Smooth muscle cell of the brain vasculature (primary cell): ENCODE measurements around the gene ZSCAN12.

ENCODE experiments used
- DNase-seq: peaks from one replicate; pipeline ENCODE4 v3.0.0-alpha.2; 2012; ENCODE audit warnings: low read depth, low spot score

The ZSCAN12 gene

DNA sequence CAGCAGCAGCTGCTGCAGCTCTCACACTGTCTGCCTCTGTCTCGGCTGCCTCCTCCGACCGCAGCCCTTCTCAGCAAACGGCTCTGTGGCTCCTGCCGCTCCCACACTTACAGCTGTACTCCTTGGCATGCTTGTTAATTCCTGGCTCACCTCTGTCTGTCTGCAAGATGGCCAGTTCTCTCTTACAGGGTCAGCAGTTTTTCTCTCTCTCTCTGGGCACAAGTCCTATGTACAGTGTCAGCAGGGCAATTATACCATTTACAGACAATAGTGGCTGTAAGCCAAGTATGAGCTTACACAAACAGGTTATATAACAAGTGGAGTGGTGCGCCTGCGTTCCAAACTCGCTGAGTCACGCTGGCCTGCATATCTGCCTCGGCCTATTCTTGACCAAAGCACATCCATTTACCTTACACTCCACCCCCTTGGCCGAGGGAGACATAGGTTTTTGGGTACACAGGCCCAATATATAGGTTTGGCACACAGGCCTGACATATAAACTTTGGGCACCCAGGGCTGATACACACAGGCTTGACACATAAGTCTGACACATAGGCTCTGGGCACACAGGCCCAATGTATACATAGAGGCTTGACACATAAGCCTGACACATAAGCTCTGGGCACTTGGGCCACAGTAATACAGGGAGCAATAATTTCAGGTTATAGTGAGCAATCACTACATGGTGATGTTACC is 45.4 kb downstream of the ZSCAN12 start:
- DNase-seq: no peak

DNA sequence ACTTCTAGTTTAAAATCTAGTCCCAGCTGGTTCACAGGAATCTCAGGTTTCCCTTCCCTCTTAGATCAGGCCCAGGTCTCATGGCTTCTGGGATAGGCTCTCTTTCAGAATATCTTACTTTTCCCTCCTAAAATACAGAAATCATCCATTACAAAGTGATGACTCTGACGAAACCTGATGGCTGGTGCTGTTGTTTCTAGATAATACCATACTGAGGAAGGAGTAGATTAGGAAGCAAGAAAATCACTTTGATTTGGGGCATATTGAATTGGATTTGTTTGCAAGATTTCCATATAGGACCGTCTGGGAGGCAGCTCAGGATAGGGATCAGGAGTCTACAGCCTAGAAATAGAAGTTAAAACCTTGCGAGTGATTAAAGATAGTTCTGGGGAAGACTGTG is 46.2 kb downstream of the ZSCAN12 start:
- no peak for DNase-seq

DNA sequence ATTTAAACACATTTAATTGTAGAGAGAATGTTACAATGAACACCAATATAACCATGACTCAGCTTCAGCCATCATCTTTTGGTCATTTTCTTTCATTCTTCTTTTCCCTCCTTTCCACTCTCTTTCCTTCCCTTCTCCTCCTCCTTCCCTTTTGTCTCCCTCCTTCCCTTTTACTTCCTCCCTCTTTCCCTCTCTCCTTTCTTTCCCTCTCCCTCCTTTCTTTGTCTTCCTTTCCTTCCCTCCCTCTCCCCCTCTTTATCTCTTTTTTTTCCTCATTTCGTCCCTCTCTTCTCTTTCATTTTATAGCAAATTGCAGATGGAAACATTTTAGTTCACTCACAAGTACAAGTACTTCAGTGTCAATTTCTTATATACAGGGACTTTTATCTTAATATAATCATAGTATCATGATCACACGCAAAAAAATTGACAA is 48.0 kb downstream of the ZSCAN12 start:
- no peak for DNase-seq

DNA sequence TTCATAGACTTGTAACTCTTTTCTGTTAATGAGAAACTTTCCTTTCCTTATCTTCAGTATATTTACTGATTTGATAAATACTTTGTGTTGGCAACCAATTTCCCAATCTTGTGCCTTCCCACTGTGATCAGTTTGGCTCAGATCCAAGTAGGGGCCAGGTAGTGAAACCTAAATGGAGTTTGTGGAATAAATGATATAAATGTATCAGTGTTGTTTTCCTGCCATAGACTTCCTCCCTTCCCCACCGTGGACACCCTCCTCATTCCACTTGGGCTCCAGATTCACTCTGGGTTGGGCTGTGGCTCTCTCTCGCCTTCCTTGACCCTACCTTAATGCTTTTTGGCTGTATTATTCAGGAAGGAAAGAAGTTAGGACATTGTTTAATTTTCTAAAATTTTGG is 48.5 kb downstream of the ZSCAN12 start:
- no peak for DNase-seq

DNA sequence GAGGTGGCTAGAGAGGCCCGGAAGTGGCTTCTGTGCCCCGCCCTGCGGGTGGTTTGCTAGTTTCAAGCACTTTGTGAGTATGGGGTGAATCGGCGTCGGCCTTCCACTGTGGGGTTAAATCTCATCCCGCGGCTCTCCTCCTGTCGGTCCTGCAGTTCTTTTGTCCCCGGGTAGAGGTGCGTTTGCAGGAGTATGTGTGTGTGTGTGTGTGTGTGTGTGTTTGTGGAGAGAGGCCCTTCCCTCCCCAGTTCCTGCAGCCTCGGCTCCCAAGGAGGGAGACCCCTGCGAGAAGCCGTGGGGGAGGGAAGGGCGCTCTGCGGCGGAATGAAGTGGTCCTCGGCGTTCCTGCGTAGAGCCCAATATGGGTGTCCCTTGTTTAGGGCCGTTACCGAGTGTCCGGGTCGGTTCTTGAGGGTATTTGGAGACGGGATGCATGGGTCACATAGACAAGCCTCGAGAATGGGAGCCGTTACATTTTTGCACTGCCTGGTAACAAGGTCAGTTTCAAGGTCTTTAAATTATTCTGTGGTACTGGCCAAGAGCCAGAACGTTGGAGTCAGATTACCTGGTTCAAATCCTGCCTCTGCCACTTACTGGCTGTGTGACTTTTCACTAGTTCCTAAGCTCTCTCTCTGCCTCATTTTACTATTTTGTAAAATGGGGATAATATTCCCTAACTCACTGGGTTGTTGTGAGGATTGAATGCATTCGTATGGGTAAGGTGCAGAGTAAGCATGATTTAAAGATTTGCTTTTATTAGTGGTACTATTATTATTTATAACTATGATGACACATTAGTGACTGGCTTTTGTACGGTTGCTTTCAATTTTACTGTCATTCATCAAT is 49.4 kb downstream of the ZSCAN12 start, which contains the start of gene ZKSCAN3:
ZKSCAN3 (plus strand) TSS at position 56 of the 846 bp plus-strand sequence. CDS start 9,640 bp downstream, outside the sequence.
- no peak for DNase-seq

DNA sequence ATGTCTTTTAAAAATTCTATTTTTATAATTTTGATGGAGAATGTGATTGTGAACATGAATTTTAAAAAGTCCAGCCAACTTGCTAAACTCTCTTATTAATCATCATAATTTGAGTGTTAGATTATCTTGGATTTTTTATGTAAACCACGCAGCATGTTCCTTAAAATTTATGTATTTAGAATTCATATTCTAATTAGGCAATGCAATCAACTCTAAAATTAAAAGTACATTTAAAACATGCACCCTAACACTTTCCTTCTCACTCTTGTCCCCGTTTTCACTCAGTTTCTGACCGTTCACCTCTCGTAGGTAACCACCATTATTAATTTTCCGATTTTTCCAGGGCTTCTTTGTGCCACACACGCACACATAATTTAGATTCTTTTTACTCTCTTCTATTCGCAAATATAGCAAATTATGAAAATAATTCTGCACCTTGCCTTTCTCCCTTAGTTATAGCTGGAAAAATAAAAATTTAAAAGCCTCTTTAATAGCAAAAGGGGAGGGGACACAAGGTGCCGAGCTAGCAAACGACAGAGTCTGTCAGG is 50.1 kb downstream of the ZSCAN12 start:
- no peak for DNase-seq

DNA sequence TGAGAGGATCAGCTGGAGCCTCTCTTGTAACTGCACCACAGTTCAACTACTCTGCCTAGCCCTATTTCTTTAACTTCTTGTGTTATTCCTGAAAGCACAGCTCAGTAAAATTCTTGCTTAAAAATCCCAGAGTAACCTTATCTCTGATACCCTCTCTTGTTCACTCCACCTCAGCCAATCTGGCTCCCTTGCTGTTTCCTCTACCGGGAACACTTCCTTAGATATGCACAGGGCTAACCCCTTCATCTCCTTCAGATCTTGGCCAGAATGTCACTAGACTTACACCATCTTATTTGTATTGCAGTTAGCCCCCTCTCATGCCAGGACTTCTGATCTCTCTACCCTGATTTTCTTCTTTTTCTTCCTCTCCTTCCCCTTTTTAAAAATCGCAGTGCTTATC is 52.4 kb downstream of the ZSCAN12 start:
- no peak for DNase-seq

DNA sequence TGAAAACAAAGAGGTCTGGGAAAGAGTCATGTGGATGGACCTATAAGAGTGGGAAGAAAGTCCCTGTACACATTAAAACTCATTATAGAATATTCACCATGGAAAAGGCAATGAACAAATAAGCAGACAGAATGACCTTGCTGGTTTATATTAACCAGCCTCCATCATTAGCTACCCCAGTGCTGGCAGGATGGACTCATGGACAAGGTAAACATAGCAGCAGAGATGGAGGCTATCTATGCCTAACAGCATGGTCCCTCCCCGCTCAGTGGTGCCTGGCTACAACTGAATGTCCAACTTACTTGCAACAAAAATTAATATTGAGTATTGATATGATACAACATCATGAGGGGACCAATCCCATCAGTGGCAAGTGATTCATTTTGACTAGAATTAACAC is 54.3 kb downstream of the ZSCAN12 start:
- no peak for DNase-seq

DNA sequence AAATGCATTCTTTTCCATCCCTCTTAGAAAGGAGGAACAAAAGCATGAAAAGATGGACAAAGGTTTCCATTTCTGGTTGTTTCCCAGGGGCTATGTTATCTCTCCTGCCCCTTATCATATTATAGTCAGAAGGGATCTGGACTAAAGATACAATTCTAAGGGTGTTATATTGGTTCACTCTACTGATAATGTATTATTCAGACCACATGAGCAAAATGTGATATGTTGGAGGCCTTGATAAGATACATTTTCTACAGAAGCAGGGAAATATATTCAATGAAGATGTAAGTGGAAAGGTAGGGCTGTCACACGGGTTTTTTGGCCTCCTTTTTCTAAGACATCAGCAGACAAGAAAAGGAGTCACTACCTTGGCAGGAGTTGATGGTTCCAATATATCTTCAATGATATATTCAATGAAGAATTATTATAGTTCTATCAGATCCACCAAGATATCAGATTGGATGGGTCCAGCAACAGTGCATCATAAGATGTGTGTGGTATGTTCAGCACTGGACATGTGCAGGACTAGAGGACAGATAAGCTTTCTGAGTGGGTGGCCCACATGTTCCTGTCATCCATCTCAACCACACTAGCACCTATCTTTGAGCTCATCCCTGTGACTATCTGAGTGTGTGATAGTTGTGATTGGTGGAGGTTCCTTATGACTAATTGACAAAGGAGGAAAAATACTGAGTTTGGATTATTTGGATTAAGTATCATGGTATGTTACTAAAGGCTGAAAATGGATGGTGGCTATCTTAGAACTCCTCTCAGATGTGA is 55.5 kb downstream of the ZSCAN12 start:
- DNase-seq: no peak

DNA sequence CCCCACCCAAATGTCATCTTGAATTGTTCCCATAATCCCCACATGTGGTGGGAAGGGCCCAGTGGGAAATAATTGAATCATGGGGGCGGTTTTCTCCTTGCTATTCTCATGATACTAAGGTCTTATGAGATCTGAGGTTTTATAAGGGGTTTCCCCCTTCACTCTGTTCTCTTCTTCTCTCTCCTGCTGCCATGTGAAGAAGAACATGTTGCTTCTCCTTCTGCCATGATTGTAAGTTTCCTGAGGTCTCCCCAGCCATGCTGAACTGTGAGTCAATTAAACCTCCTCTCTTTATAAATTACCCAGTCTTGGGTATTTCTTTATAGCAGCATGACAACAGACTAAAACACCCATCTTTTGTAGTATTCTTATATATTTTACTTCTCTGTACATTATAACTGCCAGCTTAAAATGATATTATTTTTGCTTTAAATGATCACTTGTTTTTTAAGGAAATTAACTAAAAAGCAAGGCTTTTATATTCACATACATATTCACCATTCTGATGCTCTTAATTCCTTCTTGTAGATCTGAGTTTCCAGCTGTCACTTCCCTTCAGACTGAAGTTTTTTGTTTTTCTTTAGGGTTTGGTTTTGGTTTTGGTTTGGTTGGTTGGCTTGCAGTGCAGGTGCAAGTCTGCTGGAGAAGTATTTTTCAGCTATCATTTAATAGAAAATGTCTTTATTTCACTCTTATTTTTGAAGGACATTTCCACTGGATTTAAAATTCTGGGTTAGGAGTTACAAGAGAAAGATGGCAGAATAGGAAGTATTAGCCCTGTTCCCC is 59.0 kb downstream of the ZSCAN12 start:
- DNase-seq: no peak

DNA sequence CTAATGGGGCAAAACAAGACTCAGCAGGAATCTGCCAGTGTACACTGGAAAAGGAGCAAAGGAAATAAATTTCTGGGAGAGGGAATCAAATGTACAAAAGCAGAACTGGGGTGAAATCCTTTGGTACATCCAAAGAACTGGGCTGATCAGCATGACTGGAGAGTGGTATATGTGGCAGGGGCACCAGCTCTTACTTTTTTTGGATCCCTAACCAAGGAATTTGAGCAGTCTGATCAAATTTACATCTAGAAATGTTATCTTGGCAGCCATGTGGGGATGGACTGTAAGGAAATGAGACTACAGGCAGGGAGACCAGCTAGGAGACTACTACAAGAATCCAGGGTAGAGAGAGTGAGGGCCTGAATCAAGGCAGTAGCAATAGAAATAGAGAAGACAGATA is 62.4 kb downstream of the ZSCAN12 start:
- no peak for DNase-seq

DNA sequence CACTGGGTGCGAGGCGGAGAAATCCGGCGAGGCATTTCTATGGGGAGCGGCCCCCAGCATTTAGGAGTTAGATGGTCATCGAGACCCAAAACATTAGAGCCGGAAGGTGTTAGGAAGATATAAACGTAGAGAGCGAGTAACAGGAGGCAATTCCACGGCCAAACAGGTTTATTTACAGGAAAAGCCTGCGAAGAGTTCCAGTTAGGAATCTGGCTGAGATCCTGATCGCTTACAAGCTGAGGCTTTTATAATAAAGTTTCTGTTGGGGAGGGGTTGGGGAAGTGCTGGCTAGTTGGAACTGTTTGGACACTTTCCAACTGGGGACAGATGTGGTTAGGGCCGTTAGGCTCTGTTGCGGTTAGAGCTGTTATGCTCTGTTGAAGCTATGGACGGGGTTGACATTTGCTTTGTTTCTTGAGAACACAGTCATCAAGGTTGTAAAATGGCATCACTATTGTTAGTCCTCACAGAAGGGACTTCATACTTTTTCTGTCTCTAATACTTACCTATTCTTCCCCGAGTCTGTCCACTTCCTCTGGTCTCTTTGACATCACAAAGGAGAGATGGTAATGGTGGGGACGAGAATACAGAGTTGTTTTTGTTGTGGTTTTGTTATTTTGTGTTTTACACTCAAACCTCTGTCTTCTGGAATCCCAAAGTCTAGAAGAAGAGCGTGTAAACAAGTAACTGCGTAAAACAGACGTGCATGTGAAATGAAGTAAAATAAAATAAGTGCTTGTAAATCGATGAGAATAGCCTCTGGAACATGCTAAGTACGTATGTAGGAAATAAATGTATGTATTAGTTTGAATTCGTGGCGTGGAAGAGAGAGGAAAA is 63.0 kb downstream of the ZSCAN12 start:
- DNase-seq: no peak

DNA sequence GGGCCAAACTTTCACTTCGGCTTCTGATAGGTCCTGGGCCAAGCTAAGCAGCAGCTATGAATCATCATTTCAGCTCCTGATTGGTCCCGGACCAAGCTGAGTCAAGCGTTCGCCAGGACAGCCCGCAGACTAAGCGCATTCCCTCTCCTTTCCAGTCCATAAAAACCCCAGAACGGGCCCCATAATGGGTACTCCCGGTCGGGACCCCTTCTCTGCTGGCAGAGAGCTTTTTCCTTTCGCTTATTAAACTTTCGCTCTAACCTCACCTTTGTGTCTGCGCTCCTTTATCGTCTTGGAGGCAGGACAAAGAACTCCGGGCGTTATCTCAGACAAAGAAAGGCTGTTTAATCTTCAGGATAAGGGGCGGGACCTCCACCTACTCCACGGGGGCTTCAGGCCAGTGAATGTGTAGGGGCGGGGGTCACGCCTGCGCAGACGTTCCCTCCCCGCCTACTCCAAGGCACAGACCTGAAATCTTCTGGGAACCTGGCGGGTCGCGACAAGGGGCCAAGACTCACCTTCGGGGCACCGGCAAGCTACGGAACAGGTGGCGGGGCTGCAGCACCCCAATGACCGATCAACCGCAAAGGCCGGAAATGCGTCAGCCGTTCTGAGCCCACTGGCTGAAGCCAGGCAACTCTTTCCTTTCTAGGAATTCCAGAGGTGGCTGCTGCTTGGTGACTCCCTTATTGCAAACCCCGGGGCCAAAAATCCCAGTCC is 63.8 kb downstream of the ZSCAN12 start, which contains the start of gene ZSCAN31:
ZSCAN31 (minus strand) TSS at position 585 of the 720 bp plus-strand sequence. CDS start 6,465 bp downstream, outside the sequence.
- DNase-seq: peak; percentile 95

DNA sequence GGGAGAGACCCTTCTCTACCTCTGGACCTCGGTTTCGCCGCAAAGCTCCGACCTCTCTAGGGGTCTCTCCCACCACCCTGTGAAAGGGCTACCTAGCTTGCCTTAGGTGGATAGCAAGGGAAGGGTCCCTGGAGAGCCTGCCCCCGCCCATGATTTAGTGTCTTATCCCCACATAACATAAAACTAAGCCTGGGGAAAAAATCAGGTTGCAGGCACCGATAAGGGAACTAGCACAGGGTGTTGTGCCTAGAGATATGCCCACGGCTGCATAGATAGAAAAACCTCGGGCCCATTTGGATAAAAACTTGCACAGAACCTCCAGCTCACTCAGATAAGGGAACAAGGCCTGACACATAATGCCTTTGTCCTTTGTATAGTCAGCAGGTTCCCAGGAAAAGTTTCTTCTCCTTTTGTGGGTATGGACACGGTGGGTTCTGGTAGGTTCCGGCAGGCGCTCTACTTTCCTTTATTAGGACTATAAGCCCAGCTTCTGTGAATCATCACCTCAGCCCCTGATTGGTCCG is 64.4 kb downstream of the ZSCAN12 start:
- DNase-seq: no peak

DNA sequence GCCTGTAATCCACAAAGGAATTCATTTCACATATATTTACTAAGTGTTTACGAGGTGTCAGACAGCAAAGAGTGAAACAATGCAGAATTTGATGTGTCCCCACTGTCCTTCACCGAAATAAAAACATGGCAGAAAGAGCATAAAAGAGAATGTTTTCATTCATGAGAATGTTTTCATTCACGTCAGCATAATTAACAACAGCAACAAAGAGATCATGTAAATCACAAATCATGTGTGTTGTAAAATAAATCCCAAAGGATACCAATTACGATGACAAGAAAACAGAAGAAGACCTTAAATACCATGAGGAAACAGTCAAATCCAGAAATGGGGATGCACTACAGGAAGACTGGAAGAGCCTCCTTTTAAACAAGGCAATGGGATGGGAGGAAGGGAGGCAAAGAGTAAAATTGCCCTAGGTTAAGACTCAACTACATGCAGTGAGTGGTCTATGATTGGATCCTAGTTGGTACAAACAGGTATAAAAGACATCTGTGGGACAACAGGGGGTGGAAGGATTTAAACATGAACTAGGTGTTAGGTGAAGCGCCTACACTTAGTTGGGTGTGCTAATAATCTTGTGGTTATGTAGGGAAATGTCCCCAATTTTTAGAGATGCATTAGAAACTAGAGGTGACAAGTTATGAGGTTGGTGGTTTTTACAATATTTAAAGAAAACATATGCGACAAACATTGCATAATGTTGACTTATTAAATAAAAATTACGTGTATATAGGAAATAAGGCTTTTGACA is 65.1 kb downstream of the ZSCAN12 start:
- no peak for DNase-seq

DNA sequence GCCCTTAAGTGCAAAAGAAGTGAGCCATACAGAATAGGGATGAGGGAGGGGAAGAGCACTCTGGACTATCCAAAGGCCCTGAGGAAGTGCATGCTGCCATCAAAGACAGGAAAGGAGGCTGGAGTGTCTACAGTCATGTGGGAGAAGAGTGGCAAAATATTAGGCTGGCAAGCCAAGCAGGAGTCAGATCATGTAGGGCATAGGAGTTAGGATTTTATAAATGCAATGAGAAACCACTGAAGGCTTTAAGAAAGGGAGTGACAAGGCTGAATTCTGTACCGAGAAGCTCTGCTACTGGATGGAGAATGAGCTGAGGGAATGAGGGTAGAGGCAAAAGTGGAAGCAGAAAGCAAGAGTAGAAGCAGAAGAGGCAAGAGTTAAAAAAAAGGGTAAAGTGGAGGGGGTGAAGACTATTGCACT is 65.9 kb downstream of the ZSCAN12 start:
- no peak for DNase-seq

DNA sequence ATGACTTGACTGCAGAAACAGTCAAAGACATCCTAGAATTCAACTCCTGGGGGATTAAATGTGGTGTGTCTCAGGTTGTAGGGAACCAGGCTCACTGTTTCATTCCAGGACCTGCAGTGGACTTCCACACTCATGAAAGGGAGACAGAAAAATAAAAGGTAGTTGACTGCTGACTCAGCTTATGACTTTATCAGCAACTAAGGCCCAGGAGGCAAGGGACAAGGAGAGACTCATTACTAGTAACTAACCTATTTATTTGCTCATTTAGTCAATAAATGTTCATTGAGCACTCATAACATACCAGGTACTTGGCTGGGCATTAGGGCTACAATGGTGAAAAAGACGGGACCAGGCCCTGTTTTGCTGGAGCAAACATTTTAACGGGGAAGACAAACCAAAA is 66.5 kb downstream of the ZSCAN12 start:
- DNase-seq: no peak

DNA sequence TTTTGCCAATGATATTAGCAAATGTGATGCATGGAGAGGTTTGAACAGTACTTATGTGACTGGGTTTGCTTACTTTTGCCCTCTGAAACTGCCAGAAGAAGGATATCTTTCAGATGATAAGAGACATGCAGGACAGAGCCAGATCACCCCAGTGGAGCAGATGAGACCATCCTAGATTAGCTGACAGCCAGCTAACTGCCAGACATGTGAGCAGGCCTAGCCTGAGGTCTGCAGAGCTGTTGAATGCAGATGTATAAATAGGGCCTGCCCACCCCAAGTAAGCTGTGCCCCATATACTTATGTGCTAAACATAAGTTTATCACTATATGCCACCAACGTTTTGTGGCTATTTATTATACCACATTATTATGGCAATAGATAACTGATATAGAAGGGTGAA is 69.5 kb downstream of the ZSCAN12 start:
- no peak for DNase-seq
